Lung (tissue), 12 donors: ENCODE results near the gene SMARCD1. TPM values are rescaled to one million over a fixed set of nuclear protein-coding genes. Genes with fewer than 3 reads are reported as not detected.

Experiments used
- ATAC-seq: fragments of 200-7000 bp; cut with Tn5 transposase; one replicate; pipeline ENCODE4 v1.9.1; 2020; ENCODE audit warnings: moderate number of reproducible peaks; ENCODE audit not compliant: insufficient read depth, low FRiP score
- DNase-seq, 3 donors: peaks; one replicate each; pipeline ENCODE4 v3.0.0-alpha.2; 2013 to 2017
- H3K27ac ChIP-seq, 2 donors: one replicate each; pipeline ENCODE4 v1.5.1; 2013; ENCODE audit warnings: mild to moderate bottlenecking in 2 of 2, moderate library complexity in 2 of 2, control low read depth in 1 of 2, inconsistent platforms in 1 of 2, low read depth in 1 of 2, low read length in 1 of 2
- H3K27me3 ChIP-seq, 3 donors: one replicate each; pipeline ENCODE4 v1.5.1; 2013; ENCODE audit warnings: low read length in 2 of 3; ENCODE audit not compliant: control insufficient read depth in 3 of 3, insufficient read depth in 3 of 3
- H3K36me3 ChIP-seq, 4 donors: one replicate each; pipeline ENCODE4 v1.5.1; 2013; ENCODE audit warnings: low read length in 4 of 4, mild to moderate bottlenecking in 1 of 4, moderate library complexity in 1 of 4; ENCODE audit not compliant: control insufficient read depth in 4 of 4, insufficient read depth in 4 of 4
- H3K4me1 ChIP-seq, 5 donors: one replicate each; pipeline ENCODE4 v1.5.1; 2013; ENCODE audit warnings: low read length in 5 of 5, mild to moderate bottlenecking in 2 of 5, moderate library complexity in 1 of 5; ENCODE audit not compliant: control insufficient read depth in 5 of 5, insufficient read depth in 5 of 5
- H3K4me3 ChIP-seq: one replicate; pipeline ENCODE4 v1.5.1; 2013; ENCODE audit warnings: mild to moderate bottlenecking, control low read depth, moderate library complexity
- H3K9ac ChIP-seq, 2 donors: one replicate each; pipeline ENCODE4 v1.5.1; 2013; ENCODE audit warnings: low read length in 2 of 2, control low read depth in 1 of 2; ENCODE audit not compliant: insufficient read depth in 1 of 2
- H3K9me3 ChIP-seq, 4 donors: one replicate each; pipeline ENCODE4 v1.5.1; 2013; ENCODE audit warnings: low read length in 3 of 4, mild to moderate bottlenecking in 1 of 4, moderate library complexity in 1 of 4; ENCODE audit not compliant: control insufficient read depth in 4 of 4, insufficient read depth in 3 of 4
- WGBS, 2 donors: extraction: QIAGEN DNeasy Blood & Tissue Kit; methylation state at CpG; one replicate each; pipeline ENCODE4 v1.1.7; 2013; 5-methylcytosine and 5-hydroxymethylcytosine counted together
- polyA plus RNA-seq, 2 donors: library from polyadenylated mRNA; stranded (reverse); fragments of 200-250 nt; gene quantifications; one replicate each; pipeline ENCODE4 v1.2.1, GENCODE V29; 2013
- total RNA-seq, 2 donors: library from RNA; depleted of rRNA in 1 of 2; stranded (reverse); fragments of >200 nt in 1 of 2; gene quantifications; one replicate each; pipeline ENCODE4 v1.2.1, GENCODE V29; 2014 to 2021
- TF ChIP-seq, protein P1 (sequence below): IDR thresholded peaks from 2 replicates; pipeline ENCODE4 v1.5.1; 2012; ENCODE audit warnings: mild to moderate bottlenecking; ENCODE audit errors: control extremely low read depth, extremely low read depth
- donor health status: control.
- donor health status: control.
- donor health status: Bipolar disorder and iron deficiency.
- donor health status: healthy.
- donor health status: DM: yes; HTN: yes; CAD: no.

Gene SMARCD1
- total and polyA plus RNA-seq, 4 donors = 11.9 to 58.8 (median 41.6) TPM

GRCh38 chr12:50074936-50075807 lies 10.0 kb upstream of the SMARCD1 start:
- Histone ChIP-seq H3K36me3 (no peaks in the 10 kb centered on the region), H3K9ac (no peak overlapping the region), H3K27ac (no peak overlapping the region), H3K9me3 (no peaks in the 10 kb centered on the region), H3K4me3 (no peak overlapping the region), H3K27me3 (no peaks in the 10 kb centered on the region), H3K4me1 (peaks cover 0 to 7% (median 3%) of the 10 kb centered on the region in 5 donors)
- WGBS, 2 donors = 6 to 7% methylated on average over 9 of the region's 9 CpGs
- TF ChIP-seq, protein P1, sequence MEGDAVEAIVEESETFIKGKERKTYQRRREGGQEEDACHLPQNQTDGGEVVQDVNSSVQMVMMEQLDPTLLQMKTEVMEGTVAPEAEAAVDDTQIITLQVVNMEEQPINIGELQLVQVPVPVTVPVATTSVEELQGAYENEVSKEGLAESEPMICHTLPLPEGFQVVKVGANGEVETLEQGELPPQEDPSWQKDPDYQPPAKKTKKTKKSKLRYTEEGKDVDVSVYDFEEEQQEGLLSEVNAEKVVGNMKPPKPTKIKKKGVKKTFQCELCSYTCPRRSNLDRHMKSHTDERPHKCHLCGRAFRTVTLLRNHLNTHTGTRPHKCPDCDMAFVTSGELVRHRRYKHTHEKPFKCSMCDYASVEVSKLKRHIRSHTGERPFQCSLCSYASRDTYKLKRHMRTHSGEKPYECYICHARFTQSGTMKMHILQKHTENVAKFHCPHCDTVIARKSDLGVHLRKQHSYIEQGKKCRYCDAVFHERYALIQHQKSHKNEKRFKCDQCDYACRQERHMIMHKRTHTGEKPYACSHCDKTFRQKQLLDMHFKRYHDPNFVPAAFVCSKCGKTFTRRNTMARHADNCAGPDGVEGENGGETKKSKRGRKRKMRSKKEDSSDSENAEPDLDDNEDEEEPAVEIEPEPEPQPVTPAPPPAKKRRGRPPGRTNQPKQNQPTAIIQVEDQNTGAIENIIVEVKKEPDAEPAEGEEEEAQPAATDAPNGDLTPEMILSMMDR = peak; percentile 88
- ATAC-seq (peak; percentile 90), DNase-seq (peak; percentile 83 to 85 (median 84))

DNA sequence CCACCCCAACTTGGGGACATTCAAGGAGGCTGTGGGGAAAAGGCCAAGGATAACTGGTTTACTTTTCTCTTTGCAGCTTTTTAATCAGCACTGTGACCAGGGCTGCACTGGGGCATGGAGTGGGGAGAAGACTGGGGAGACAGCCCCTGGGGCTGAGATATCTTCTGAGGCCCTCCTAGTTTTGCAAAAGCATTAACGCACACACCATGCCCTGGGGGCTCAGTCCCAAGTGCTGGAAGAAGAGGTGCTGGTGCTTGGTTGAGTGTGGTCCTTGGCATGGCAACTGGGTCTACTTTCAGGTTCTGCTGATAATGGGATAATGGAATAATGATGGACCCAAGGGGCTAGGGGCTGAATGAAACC lies 9.4 kb upstream of the SMARCD1 start:
- TF ChIP-seq, protein P1 = no peak
- WGBS, 2 donors = 92 to 96% methylated on average over 1 of the region's 1 CpG
- peaks cover 0 to 4% (median 0%) of the 10 kb centered on the region in 5 donors for H3K4me1 ChIP-seq
- H3K36me3 ChIP-seq = no peaks in the 10 kb centered on the region
- no peak overlapping the region for H3K4me3 ChIP-seq
- no peak for ATAC-seq
- H3K9ac ChIP-seq = no peak overlapping the region
- no peak overlapping the region for H3K27ac ChIP-seq
- no peaks in the 10 kb centered on the region for H3K27me3 ChIP-seq
- DNase-seq = no peak
- no peaks in the 10 kb centered on the region for H3K9me3 ChIP-seq

GRCh38 chr12:50077099-50077498 lies 8.0 kb upstream of the SMARCD1 start:
- DNase-seq (no peak), ATAC-seq (no peak)
- WGBS, 2 donors = 90 to 94% methylated on average over 12 of the region's 12 CpGs
- H3K27me3 ChIP-seq = no peaks in the 10 kb centered on the region
- no peak overlapping the region for H3K9ac ChIP-seq
- H3K4me1 ChIP-seq = peaks cover 0 to 4% (median 0%) of the 10 kb centered on the region in 5 donors
- no peak overlapping the region for H3K27ac ChIP-seq
- H3K9me3 ChIP-seq = no peaks in the 10 kb centered on the region
- no peaks in the 10 kb centered on the region for H3K36me3 ChIP-seq
- H3K4me3 ChIP-seq = no peak overlapping the region
- TF ChIP-seq, protein P1 = no peak

DNA sequence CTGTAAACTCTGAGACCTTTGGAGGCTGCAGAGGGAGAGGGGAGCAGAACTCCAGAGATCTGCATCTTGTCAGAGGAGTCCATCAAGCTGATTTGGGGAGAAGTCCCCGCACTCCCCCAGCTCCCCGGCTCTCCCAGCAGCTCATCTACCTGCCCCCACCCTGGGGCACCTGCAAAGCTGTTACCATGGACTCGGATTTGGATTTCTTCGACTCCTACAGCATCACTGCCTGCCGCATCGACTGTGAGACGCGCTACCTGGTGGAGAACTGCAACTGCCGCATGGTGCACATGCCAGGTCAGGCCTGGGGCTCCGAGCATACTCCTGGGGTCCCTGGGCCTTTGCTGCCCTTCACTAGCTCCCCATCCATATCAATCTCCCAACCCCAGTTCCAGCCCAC lies 6.9 kb upstream of the SMARCD1 start:
- 94 to 95% methylated on average over 10 of the region's 10 CpGs for WGBS, 2 donors
- no peak for DNase-seq

More for the DNA sequence above, 6.9 kb upstream of the SMARCD1 start:
- H3K4me3 ChIP-seq = no peak overlapping the region
- no peak overlapping the region for H3K9ac ChIP-seq
- H3K4me1 ChIP-seq = peaks cover 0 to 4% (median 0%) of the 10 kb centered on the region in 5 donors
- no peak for ATAC-seq
- H3K9me3 ChIP-seq = no peaks in the 10 kb centered on the region
- no peaks in the 10 kb centered on the region for H3K36me3 ChIP-seq
- TF ChIP-seq, protein P1 = no peak
- H3K27ac ChIP-seq = no peak overlapping the region
- H3K27me3 ChIP-seq = no peaks in the 10 kb centered on the region
